ENCODE measurements around the gene DDI2.

The DDI2 gene

GRCh38 chr1:15705184-15705566 lies 87.9 kb downstream of the DDI2 start:
- no peak for DNase-seq

- DNase-seq, result no peak
These were observed 89.5 kb downstream of the DDI2 start for GRCh38 chr1:15706751-15707150.

- no peak for DNase-seq
These were observed 90.1 kb downstream of the DDI2 start for GRCh38 chr1:15707239-15707925.

- DNase-seq, result no peak
These were observed 91.4 kb downstream of the DDI2 start for GRCh38 chr1:15708486-15709137.

DNA sequence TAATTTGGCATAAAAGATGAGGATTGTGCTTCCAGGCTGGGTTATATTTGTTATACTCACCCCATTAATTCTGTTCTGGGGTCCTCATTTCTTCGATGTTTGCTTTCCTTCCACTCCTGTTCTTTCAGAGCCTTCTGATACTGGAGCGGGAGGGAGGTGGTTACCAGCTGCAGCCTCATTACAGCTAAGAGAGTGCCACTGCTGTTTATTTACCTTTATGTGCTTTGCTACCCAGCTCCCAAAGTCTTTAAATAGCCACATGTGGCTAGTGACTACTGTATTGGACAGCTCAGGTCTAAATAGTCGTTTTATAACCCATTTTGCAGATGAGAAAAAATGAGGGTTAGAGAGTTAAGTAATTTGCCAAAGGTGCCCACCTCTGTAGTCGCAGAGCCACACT lies 92.0 kb downstream of the DDI2 start:
- no peak for DNase-seq

DNA sequence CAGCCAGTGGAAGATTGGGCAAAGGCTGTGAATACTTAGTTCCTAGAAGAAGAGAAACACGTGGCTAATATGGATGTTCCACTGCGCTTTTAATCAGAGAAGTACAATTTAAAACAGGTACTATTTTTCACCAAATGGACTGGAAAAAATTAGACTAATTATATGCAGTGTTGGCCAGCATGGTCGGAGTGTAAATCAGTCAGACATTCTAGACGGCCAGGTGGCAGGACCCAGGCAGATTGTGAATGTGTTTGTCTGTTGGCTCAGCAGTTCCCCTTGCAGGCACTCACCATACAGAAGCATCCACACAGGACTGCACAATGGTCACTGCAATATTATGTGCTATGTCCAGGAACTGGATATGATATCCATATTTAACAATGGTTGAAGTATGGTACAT lies 94.9 kb downstream of the DDI2 start:
- no peak for DNase-seq

DNA sequence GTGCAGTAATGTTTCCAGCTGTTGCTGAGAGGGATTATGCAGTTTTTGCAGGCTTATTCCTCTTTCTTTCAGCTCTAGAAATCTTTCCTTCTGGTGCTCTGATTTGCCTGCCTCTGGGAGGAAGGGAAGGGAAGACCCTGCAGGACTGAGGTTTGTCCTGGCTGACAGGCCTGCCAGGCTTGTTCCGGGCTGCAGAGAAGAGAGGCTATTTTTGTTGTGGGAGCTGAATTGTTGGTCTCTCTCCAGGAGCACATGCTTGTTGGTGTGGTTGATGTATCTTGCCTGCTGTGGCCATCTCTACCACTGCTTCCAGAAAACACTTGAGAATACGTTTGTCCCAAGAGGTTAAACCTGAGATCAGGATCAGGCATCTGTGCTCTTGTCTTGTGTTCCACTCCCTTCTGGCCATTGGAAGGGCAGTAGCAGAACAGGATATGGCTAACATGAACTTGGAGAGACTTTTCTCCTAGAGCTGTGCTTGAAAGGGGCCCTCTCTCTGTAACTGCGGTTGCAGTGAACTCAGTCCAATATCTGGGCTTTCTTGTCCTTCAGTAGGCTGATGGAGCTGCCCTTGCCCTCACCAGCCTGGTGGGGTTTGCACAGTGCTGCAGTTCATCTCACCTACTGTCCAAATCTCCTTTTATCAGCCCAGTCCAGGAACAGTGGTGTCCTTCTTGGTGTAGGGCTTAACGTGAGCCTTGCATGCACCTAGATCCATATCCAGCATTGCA lies 97.3 kb downstream of the DDI2 start:
- DNase-seq, result no peak

GRCh38 chr1:15717418-15718125 lies 100.3 kb downstream of the DDI2 start:
- DNase-seq, result no peak

DNA sequence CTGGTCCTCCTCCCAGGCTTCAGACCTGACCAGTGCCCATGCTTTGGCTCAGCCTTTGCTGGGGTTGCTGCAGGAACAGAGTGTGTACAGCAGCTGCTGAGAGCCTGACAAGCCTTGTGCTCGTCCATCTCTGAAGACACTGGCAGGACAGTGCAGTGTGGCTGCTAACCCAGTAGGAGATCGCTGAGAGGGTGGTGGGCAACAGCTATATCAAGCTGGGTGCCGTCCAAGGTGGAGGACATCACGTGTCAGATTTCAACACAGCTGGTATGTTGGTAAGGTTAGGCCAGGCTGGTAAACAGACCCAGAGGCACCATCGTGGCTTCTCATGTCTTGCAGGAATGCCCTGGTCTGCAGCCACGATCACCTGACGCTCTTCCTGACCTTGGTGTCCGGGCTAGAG lies 100.9 kb downstream of the DDI2 start:
- DNase-seq, result no peak

Data from eye (tissue), 1 donor.